Smooth muscle cell (in vitro differentiated cells): ENCODE results near the gene RAB40C. TPM values are rescaled to one million over a fixed set of nuclear protein-coding genes. Genes with fewer than 3 reads are reported as not detected.

Source experiments
- DNase-seq: peaks from one replicate; lab custom pipeline; 2025; ENCODE audit not compliant: unreplicated experiment; lab: John Stamatoyannopoulos, UW
- H2AFZ ChIP-seq: fragments of 200-600 bp; sonication (generic); 2 replicates; pipeline ENCODE4 v1.6.0; 2016; ENCODE audit warnings: antibody characterized with exemption, low read depth, mild to moderate bottlenecking
- H3F3A ChIP-seq: fragments of 200-600 bp; sonication (generic); 2 replicates; pipeline ENCODE4 v1.6.0; 2017; ENCODE audit warnings: antibody characterized with exemption, low read depth
- H3K27ac ChIP-seq: fragments of 200-600 bp; sonication (generic); 2 replicates; pipeline ENCODE4 v1.5.1; 2016; ENCODE audit warnings: low read depth, mild to moderate bottlenecking
- H3K27me3 ChIP-seq: fragments of 200-600 bp; sonication (generic); 2 replicates; pipeline ENCODE4 v1.6.1; 2016; ENCODE audit warnings: low read depth, mild to moderate bottlenecking
- H3K36me3 ChIP-seq: fragments of 200-600 bp; sonication (generic); 2 replicates; pipeline ENCODE4 v1.5.1; 2016; ENCODE audit warnings: low read depth
- H3K4me1 ChIP-seq: fragments of 200-600 bp; sonication (generic); 2 replicates; pipeline ENCODE4 v1.5.1; 2016; ENCODE audit warnings: low read depth
- H3K4me2 ChIP-seq: fragments of 200-600 bp; sonication (generic); 2 replicates; pipeline ENCODE4 v1.6.0; 2016; ENCODE audit warnings: mild to moderate bottlenecking
- H3K4me3 ChIP-seq: fragments of 200-600 bp; sonication (generic); 2 replicates; pipeline ENCODE4 v1.5.1; 2016; ENCODE audit warnings: mild to moderate bottlenecking
- H3K79me2 ChIP-seq: fragments of 200-600 bp; sonication (generic); 2 replicates; pipeline ENCODE4 v1.6.0; 2016; ENCODE audit warnings: low read depth, mild to moderate bottlenecking
- H3K9ac ChIP-seq: fragments of 200-600 bp; sonication (generic); 2 replicates; pipeline ENCODE4 v1.6.0; 2016; ENCODE audit warnings: low read depth
- H3K9me3 ChIP-seq: fragments of 200-600 bp; sonication (generic); replicated peaks from 2 replicates; pipeline ENCODE4 v1.5.1; 2016; ENCODE audit warnings: low read depth
- H4K20me1 ChIP-seq: fragments of 200-600 bp; sonication (generic); 2 replicates; pipeline ENCODE4 v1.6.0; 2016; ENCODE audit warnings: low read depth
- WGBS: methylation state at CpG from one replicate; pipeline ENCODE4 v1.1.7; 2016; ENCODE audit warnings: low lambda C conversion rate; 5-methylcytosine and 5-hydroxymethylcytosine counted together
- polyA plus RNA-seq: library from polyadenylated mRNA; unstranded; fragments of >200 nt; fragmentation: Nextera tagmentation; extraction: Ambion mirVana; gene quantifications from 2 replicates; pipeline ENCODE4 v1.2.1, GENCODE V29; 2016
- total RNA-seq: library from RNA; depleted of rRNA; stranded (reverse); fragments of >200 nt; gene quantifications from 2 replicates; pipeline ENCODE4 v1.2.3, GENCODE V29; 2014
- TF ChIP-seq, protein P1 (sequence below): fragments of 200-600 bp; sonication (generic); IDR thresholded peaks from 2 replicates; pipeline ENCODE4 v1.5.1; 2017; ENCODE audit warnings: borderline replicate concordance, mild to moderate bottlenecking, antibody characterized with exemption; ENCODE audit not compliant: insufficient read depth, poor library complexity, severe bottlenecking

Gene RAB40C
- total and polyA plus RNA-seq, 2 experiments from 2014 or later: 21.2 to 28.3 TPM

DNA sequence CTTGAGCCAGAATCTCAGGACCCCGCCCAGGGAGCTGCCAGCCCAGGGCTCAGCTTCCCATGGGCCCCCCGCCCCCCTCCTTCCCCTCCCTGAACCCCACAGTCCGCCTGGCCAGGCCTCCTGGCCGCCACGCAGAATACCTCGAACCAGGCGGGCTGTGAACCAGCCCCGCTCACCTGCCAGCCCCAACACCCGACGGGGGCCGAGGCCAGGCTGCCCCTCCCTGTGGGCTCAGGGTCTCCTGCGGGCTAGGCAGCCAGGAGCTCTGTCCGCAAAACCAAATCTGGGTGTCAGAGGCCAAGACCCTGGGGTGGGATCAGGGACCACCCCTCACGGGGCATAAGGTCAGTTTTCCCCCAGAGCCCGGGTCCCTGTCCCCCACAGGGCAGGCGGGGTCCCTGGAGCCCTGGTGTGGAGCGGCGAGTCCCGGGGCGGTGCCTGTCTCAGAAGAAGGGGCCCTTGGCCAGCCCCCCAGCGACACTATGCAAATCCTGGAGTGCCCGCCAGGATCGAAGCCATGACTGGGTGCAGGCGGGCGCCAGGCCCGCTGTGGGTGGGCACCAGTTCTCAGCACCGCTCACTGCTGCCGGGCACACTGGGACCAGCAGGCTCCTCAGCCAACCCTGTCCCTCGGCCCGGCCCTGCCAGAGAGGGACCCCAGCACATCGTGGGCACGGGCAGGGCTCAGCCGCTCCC lies 36.1 kb upstream of the RAB40C start:
- peaks cover 10% of the 10 kb centered on the region for H3K27me3 ChIP-seq
- no peak overlapping the region for H2AFZ ChIP-seq
- no peaks in the 10 kb centered on the region for H3F3A ChIP-seq
- WGBS: 99% methylated on average over 28 of the region's 33 CpGs
- no peak overlapping the region for H3K4me3 ChIP-seq
- H4K20me1 ChIP-seq: no peaks in the 10 kb centered on the region
- no peaks in the 10 kb centered on the region for H3K9me3 ChIP-seq
- H3K4me1 ChIP-seq: no peaks in the 10 kb centered on the region
- H3K79me2 ChIP-seq: no peaks in the 10 kb centered on the region
- H3K36me3 ChIP-seq: no peaks in the 10 kb centered on the region
- TF ChIP-seq, protein P1, sequence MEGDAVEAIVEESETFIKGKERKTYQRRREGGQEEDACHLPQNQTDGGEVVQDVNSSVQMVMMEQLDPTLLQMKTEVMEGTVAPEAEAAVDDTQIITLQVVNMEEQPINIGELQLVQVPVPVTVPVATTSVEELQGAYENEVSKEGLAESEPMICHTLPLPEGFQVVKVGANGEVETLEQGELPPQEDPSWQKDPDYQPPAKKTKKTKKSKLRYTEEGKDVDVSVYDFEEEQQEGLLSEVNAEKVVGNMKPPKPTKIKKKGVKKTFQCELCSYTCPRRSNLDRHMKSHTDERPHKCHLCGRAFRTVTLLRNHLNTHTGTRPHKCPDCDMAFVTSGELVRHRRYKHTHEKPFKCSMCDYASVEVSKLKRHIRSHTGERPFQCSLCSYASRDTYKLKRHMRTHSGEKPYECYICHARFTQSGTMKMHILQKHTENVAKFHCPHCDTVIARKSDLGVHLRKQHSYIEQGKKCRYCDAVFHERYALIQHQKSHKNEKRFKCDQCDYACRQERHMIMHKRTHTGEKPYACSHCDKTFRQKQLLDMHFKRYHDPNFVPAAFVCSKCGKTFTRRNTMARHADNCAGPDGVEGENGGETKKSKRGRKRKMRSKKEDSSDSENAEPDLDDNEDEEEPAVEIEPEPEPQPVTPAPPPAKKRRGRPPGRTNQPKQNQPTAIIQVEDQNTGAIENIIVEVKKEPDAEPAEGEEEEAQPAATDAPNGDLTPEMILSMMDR: no peak
- no peak for DNase-seq
- H3K9ac ChIP-seq: no peak overlapping the region
- H3K27ac ChIP-seq: no peak overlapping the region
- no peak overlapping the region for H3K4me2 ChIP-seq

GRCh38 chr16:554297-554621 lies 35.6 kb upstream of the RAB40C start:
- Histone ChIP-seq H3K4me3 (no peak overlapping the region), H3F3A (no peaks in the 10 kb centered on the region), H3K79me2 (no peaks in the 10 kb centered on the region), H3K27ac (no peak overlapping the region), H3K27me3 (peaks cover 16% of the 10 kb centered on the region), H3K4me1 (no peaks in the 10 kb centered on the region), H3K9me3 (no peaks in the 10 kb centered on the region), H3K36me3 (no peaks in the 10 kb centered on the region), H3K9ac (no peak overlapping the region), H2AFZ (no peak overlapping the region), H4K20me1 (no peaks in the 10 kb centered on the region), H3K4me2 (no peak overlapping the region)
- no peak for DNase-seq
- WGBS: 93% methylated on average over 10 of the region's 11 CpGs
- TF ChIP-seq, protein P1: no peak

GRCh38 chr16:554640-555365 lies 35.1 kb upstream of the RAB40C start:
- Histone ChIP-seq H3K4me3 (no peak overlapping the region), H3K27me3 (peaks cover 21% of the 10 kb centered on the region), H3K79me2 (no peaks in the 10 kb centered on the region), H3K36me3 (no peaks in the 10 kb centered on the region), H3K4me1 (no peaks in the 10 kb centered on the region), H3K4me2 (no peak overlapping the region), H4K20me1 (no peaks in the 10 kb centered on the region), H3K9ac (no peak overlapping the region), H3K27ac (no peak overlapping the region), H3F3A (no peaks in the 10 kb centered on the region), H2AFZ (no peak overlapping the region), H3K9me3 (no peaks in the 10 kb centered on the region)
- TF ChIP-seq, protein P1: no peak
- DNase-seq: no peak
- WGBS: 89% methylated on average over 54 of the region's 54 CpGs
